RPMI7951 (cell line): ENCODE data around the gene GRB2. TPM values are rescaled to one million over a fixed set of nuclear protein-coding genes. Genes with fewer than 3 reads are reported as not detected.
A peak's percentile ranks its signal among the peaks of the same experiment; 100 is the strongest.

ENCODE experiments used
- DNase-seq: peaks from one replicate; pipeline ENCODE4 v3.0.0-alpha.2; 2012; ENCODE audit warnings: low read depth
- total RNA-seq: library from RNA; depleted of rRNA; stranded (reverse); fragments of >200 nt; shearing (Covaris generic); gene quantifications from 2 replicates; pipeline ENCODE4 v1.2.3, GENCODE V29; 2014

The GRB2 gene
- total RNA-seq, 1 experiment from 2014 or later, result 75.1 TPM

- DNase-seq, result no peak
Observed at GRCh38 chr17:75414488-75414887, 9.0 kb upstream of the GRB2 start.

GRCh38 chr17:75412455-75413317, 7.2 kb upstream of the GRB2 start:
- DNase-seq, result peak; percentile 65

GRCh38 chr17:75411328-75412067, 6.0 kb upstream of the GRB2 start:
- DNase-seq, result no peak

- DNase-seq, result no peak
Observed at GRCh38 chr17:75410141-75410540, 4.7 kb upstream of the GRB2 start.

GRCh38 chr17:75407655-75408352, 2.3 kb upstream of the GRB2 start:
- no peak for DNase-seq

GRCh38 chr17:75406222-75406615, 741 bp upstream of the GRB2 start:
- peak; percentile 24 for DNase-seq

- DNase-seq, result peak; percentile 36
Observed at GRCh38 chr17:75404731-75405364, 630 bp downstream of the GRB2 start.

GRCh38 chr17:75404223-75404730, 1.2 kb downstream of the GRB2 start:
- DNase-seq, result peak; percentile 76

GRCh38 chr17:75403131-75403530, 2.3 kb downstream of the GRB2 start:
- DNase-seq, result no peak

GRCh38 chr17:75402026-75402425, 3.5 kb downstream of the GRB2 start:
- DNase-seq, result no peak

GRCh38 chr17:75400326-75400939, 5.0 kb downstream of the GRB2 start:
- no peak for DNase-seq

- no peak for DNase-seq
Observed at GRCh38 chr17:75398279-75398678, 7.2 kb downstream of the GRB2 start.

- no peak for DNase-seq
Observed at GRCh38 chr17:75397217-75397616, 8.3 kb downstream of the GRB2 start.

- DNase-seq, result no peak
Observed at GRCh38 chr17:75396796-75397195, 8.7 kb downstream of the GRB2 start.

- DNase-seq, result no peak
Observed at GRCh38 chr17:75396025-75396424, 9.5 kb downstream of the GRB2 start.

GRCh38 chr17:75394332-75394918, 11.1 kb downstream of the GRB2 start:
- DNase-seq, result no peak

- peak; percentile 98 for DNase-seq
Observed at GRCh38 chr17:75393523-75394331, 11.8 kb downstream of the GRB2 start.

GRCh38 chr17:75392559-75392958, 12.9 kb downstream of the GRB2 start:
- no peak for DNase-seq

GRCh38 chr17:75390982-75391381, 14.5 kb downstream of the GRB2 start:
- no peak for DNase-seq

- no peak for DNase-seq
Observed at GRCh38 chr17:75388476-75389030, 16.9 kb downstream of the GRB2 start.
